ENCODE measurements around the gene TIMM10B. TPM values are rescaled to one million over a fixed set of nuclear protein-coding genes. Genes with fewer than 3 reads are reported as not detected.
"Not testable (repeated sequence)": the region's sequence is repeated elsewhere in the genome, so short reads cannot be mapped to it uniquely, and the experiment has no call there.

TIMM10B gene
- total RNA-seq, 2 experiments from 2014 or later: 34.1 to 35.4 TPM

- H3K27me3 Mint-ChIP-seq (ENCODE audit: low read depth): no peaks in the 10 kb centered on the region
Observed at GRCh38 chr11:6516865-6517264, 35.6 kb downstream of the TIMM10B start.

GRCh38 chr11:6520265-6520664 lies 39.0 kb downstream of the TIMM10B start:
- ChIA-PET POLR2A (no interaction called here), CTCF (interaction anchor here (1.5 to 2.2 kb wide), 2 partner anchors 13 to 163 kb away, joined by 4 to 5 read pairs; partner anchors contain the start of gene MRPL17)
- H3K27me3 Mint-ChIP-seq (ENCODE audit: low read depth): no peaks in the 10 kb centered on the region
- H3K36me3 Mint-ChIP-seq (ENCODE audit: low read depth): peaks cover 35% of the 10 kb centered on the region
- peaks cover 18% of the 10 kb centered on the region for H3K4me1 Mint-ChIP-seq (ENCODE audit: low read depth)
- no peak overlapping the region for H3K27ac Mint-ChIP-seq
- H3K9me3 Mint-ChIP-seq (ENCODE audit: insufficient read depth): no peaks in the 10 kb centered on the region
- H3K4me3 Mint-ChIP-seq: no peak overlapping the region
- ATAC-seq (no peak), DNase-seq (no peak)

More at GRCh38 chr11:6516865-6517264, 35.6 kb downstream of the TIMM10B start:
- H3K36me3 Mint-ChIP-seq (ENCODE audit: low read depth): peaks cover 30% of the 10 kb centered on the region
- POLR2A ChIA-PET: no interaction called here
- no peak overlapping the region for H3K4me3 Mint-ChIP-seq
- H3K9me3 Mint-ChIP-seq (ENCODE audit: insufficient read depth): no peaks in the 10 kb centered on the region
- no peak overlapping the region for H3K27ac Mint-ChIP-seq
- ATAC-seq: no peak
- no peak for DNase-seq
- H3K4me1 Mint-ChIP-seq (ENCODE audit: low read depth): no peaks in the 10 kb centered on the region
- CTCF ChIA-PET: no interaction called here

- H3K36me3 Mint-ChIP-seq (ENCODE audit: low read depth): peaks cover 37% of the 10 kb centered on the region
- H3K27me3 Mint-ChIP-seq (ENCODE audit: low read depth); POLR2A ChIA-PET; DNase-seq; H3K9me3 Mint-ChIP-seq (ENCODE audit: insufficient read depth); ATAC-seq; H3K27ac Mint-ChIP-seq; H3K4me3 Mint-ChIP-seq: not testable (repeated sequence)
- CTCF ChIA-PET: interaction anchor here (1.0 to 2.2 kb wide), 3 partner anchors 9 to 161 kb away, joined by 3 to 9 read pairs (median 5); partner anchors contain the start of genes MRPL17 and TAF10
- H3K4me1 Mint-ChIP-seq (ENCODE audit: low read depth): peaks cover 31% of the 10 kb centered on the region
Observed at GRCh38 chr11:6521946-6522345, 40.6 kb downstream of the TIMM10B start.

- H3K27ac Mint-ChIP-seq: no peak overlapping the region
- no peaks in the 10 kb centered on the region for H3K27me3 Mint-ChIP-seq (ENCODE audit: low read depth)
- H3K4me3 Mint-ChIP-seq: no peak overlapping the region
- H3K4me1 Mint-ChIP-seq (ENCODE audit: low read depth): peaks cover 39% of the 10 kb centered on the region
- DNase-seq (no peak), ATAC-seq (no peak)
- H3K9me3 Mint-ChIP-seq (ENCODE audit: insufficient read depth): no peaks in the 10 kb centered on the region
- H3K36me3 Mint-ChIP-seq (ENCODE audit: low read depth): peaks cover 38% of the 10 kb centered on the region
- POLR2A ChIA-PET: no interaction called here
- CTCF ChIA-PET: interaction anchor here (1.0 to 4.3 kb wide), 6 partner anchors 8 to 160 kb away, joined by 3 to 37 read pairs (median 12); partner anchors contain the start of genes MRPL17 and TAF10
Observed at GRCh38 chr11:6523253-6523652, 42.0 kb downstream of the TIMM10B start.

- Mint-ChIP-seq H3K27me3 (ENCODE audit: low read depth) (no peaks in the 10 kb centered on the region), H3K9me3 (ENCODE audit: insufficient read depth) (no peaks in the 10 kb centered on the region), H3K4me3 (peak overlapping the region; percentile 70), H3K4me1 (ENCODE audit: low read depth) (peaks cover 39% of the 10 kb centered on the region), H3K36me3 (ENCODE audit: low read depth) (peaks cover 29% of the 10 kb centered on the region), H3K27ac (peak overlapping the region; percentile 93)
- ATAC-seq: peak; percentile 32
- CTCF ChIA-PET: interaction anchor here (0.6 to 4.3 kb wide), 8 partner anchors 19 to 229 kb away, joined by 3 to 37 read pairs (median 3); partner anchors contain the start of gene TAF10
- DNase-seq: no peak
- POLR2A ChIA-PET: interaction anchor here (1.1 kb wide), 1 partner anchor 92 kb away, joined by 4 read pairs; the partner anchor contains the start of gene TPP1
Observed at GRCh38 chr11:6526411-6527135, 45.3 kb downstream of the TIMM10B start.

- Mint-ChIP-seq H3K27me3 (ENCODE audit: low read depth) (no peaks in the 10 kb centered on the region), H3K9me3 (ENCODE audit: insufficient read depth) (no peaks in the 10 kb centered on the region), H3K27ac (no peak overlapping the region), H3K36me3 (ENCODE audit: low read depth) (peaks cover 26% of the 10 kb centered on the region), H3K4me3 (no peak overlapping the region), H3K4me1 (ENCODE audit: low read depth) (peaks cover 31% of the 10 kb centered on the region)
- ChIA-PET CTCF (interaction anchor here (0.7 to 4.6 kb wide), 9 partner anchors 11 to 230 kb away, joined by 3 to 36 read pairs (median 6); partner anchors contain the start of gene MRPL17), POLR2A (interaction anchor here (1.3 kb wide), 1 partner anchor 82 kb away, joined by 3 read pairs; the partner anchor contains the start of gene TAF10)
- DNase-seq: no peak
- ATAC-seq: no peak
Observed at GRCh38 chr11:6529266-6529665, 48.0 kb downstream of the TIMM10B start.

GRCh38 chr11:6530848-6531247 lies 49.5 kb downstream of the TIMM10B start:
- Mint-ChIP-seq H3K4me3 (no peak overlapping the region), H3K4me1 (ENCODE audit: low read depth) (peaks cover 19% of the 10 kb centered on the region), H3K27ac (no peak overlapping the region), H3K9me3 (ENCODE audit: insufficient read depth) (no peaks in the 10 kb centered on the region), H3K36me3 (ENCODE audit: low read depth) (peaks cover 15% of the 10 kb centered on the region), H3K27me3 (ENCODE audit: low read depth) (no peaks in the 10 kb centered on the region)
- ChIA-PET POLR2A (interaction anchor here (0.7 kb wide), 1 partner anchor 81 kb away, joined by 3 read pairs; the partner anchor contains the start of gene TAF10), CTCF (interaction anchor here (0.6 to 4.6 kb wide), 52 partner anchors 8 to 241 kb away, joined by 3 to 46 read pairs (median 5); partner anchors contain the start of genes DNHD1, MRPL17, OR2AG2 and TAF10)
- no peak for ATAC-seq
- no peak for DNase-seq

GRCh38 chr11:6531267-6531752 lies 50.0 kb downstream of the TIMM10B start:
- Mint-ChIP-seq H3K9me3 (ENCODE audit: insufficient read depth) (no peaks in the 10 kb centered on the region), H3K4me3 (no peak overlapping the region), H3K36me3 (ENCODE audit: low read depth) (peaks cover 12% of the 10 kb centered on the region), H3K27ac (no peak overlapping the region), H3K27me3 (ENCODE audit: low read depth) (no peaks in the 10 kb centered on the region), H3K4me1 (ENCODE audit: low read depth) (peaks cover 14% of the 10 kb centered on the region)
- CTCF ChIA-PET: interaction anchor here (0.6 to 4.6 kb wide), 52 partner anchors 8 to 241 kb away, joined by 3 to 46 read pairs (median 5); partner anchors contain the start of genes DNHD1, MRPL17, OR2AG2 and TAF10
- peak; percentile 69 for ATAC-seq
- POLR2A ChIA-PET: interaction anchor here (0.7 kb wide), 1 partner anchor 81 kb away, joined by 3 read pairs; the partner anchor contains the start of gene TAF10
- DNase-seq: peak; percentile 41

Other genes starting within 250 kb of the TIMM10B start
- gene FHIP1B, start 246.9 kb upstream of the TIMM10B start, total RNA-seq: 10 to 100 TPM; 19.1 to 20.4 TPM
- under 1 TPM; 0.16 to 0.29 TPM for gene CNGA4, start 242.4 kb upstream of the TIMM10B start, total RNA-seq
- gene CCKBR, start 221.7 kb upstream of the TIMM10B start, total RNA-seq: not detected
- gene CAVIN3, start 161.0 kb upstream of the TIMM10B start, total RNA-seq: 1 to 10 TPM; 1.0 to 1.2 TPM
- gene SMPD1, start 91.0 kb upstream of the TIMM10B start, total RNA-seq: 10 to 100 TPM; 35.5 to 37.1 TPM
- gene APBB1, start 62.4 kb upstream of the TIMM10B start, total RNA-seq: 10 to 100 TPM; 51.7 to 52.4 TPM
- not detected for gene HPX, start 40.5 kb upstream of the TIMM10B start, total RNA-seq
- gene TRIM3, start 7.6 kb upstream of the TIMM10B start, total RNA-seq: 1 to 10 TPM; 5.7 to 7.5 TPM
- gene ARFIP2, start 170 bp upstream of the TIMM10B start, total RNA-seq: 10 to 100 TPM; 38.6 to 39.8 TPM
- 10 to 100 TPM; 17.8 to 18.5 TPM for gene DNHD1, start 15.8 kb downstream of the TIMM10B start, total RNA-seq
- 10 to 100 TPM; 28.6 to 29.8 TPM for gene RRP8, start 122.1 kb downstream of the TIMM10B start, total RNA-seq
- gene ILK, start 122.3 kb downstream of the TIMM10B start, total RNA-seq: 100 to 1,000 TPM; 195 to 197 TPM
- 100 to 1,000 TPM; 140 to 156 TPM for gene TAF10, start 130.7 kb downstream of the TIMM10B start, total RNA-seq
- gene TPP1, start 137.9 kb downstream of the TIMM10B start, total RNA-seq: 10 to 100 TPM; 74.1 to 78.9 TPM
- under 1 TPM; 0.23 to 0.29 TPM for gene DCHS1, start 174.3 kb downstream of the TIMM10B start, total RNA-seq
- 10 to 100 TPM; 60.6 to 69.2 TPM for gene MRPL17, start 201.8 kb downstream of the TIMM10B start, total RNA-seq